DMS153 treated with DMSO at 0.1 percent for 48 hours (cell line): ENCODE results near the gene TNXB.
"Not testable (repeated sequence)": the region's sequence is repeated elsewhere in the genome, so short reads cannot be mapped to it uniquely, and the experiment has no call there.

Source experiments
- DNase-seq: peaks from one replicate; lab custom pipeline; 2025; ENCODE audit not compliant: unreplicated experiment; lab: John Stamatoyannopoulos, UW

The TNXB gene

GRCh38 chr6:32068867-32069266 lies 40.3 kb downstream of the TNXB start:
- no peak for DNase-seq

- not testable (repeated sequence) for DNase-seq
These were observed 40.8 kb downstream of the TNXB start for GRCh38 chr6:32068315-32068714.

- not testable (repeated sequence) for DNase-seq
These were observed 41.6 kb downstream of the TNXB start for GRCh38 chr6:32067521-32067920.

GRCh38 chr6:32064706-32065105 lies 44.4 kb downstream of the TNXB start:
- no peak for DNase-seq

GRCh38 chr6:32060966-32061655 lies 48.0 kb downstream of the TNXB start:
- no peak for DNase-seq

DNA sequence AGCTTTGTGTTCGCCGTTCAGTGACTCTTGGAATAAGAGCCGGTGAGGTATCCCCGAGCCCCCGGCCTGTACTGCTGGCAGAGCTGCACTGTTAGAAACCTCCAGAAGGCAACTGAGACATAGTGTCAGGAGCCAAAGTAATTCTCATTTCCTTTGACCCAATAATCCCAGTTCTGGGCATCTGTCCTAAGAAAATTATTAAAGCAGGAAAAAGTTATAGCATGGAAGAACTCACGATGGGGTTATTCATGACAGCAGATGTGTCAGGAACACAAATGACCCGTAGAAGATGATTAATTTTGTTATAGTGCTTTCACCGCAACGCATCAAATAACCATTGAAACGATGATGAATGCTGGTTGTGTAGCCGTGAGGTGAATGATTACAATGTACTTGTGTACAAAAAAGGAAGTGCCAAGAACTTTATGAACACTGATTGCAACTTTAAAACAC lies 50.6 kb downstream of the TNXB start:
- DNase-seq = no peak

DNA sequence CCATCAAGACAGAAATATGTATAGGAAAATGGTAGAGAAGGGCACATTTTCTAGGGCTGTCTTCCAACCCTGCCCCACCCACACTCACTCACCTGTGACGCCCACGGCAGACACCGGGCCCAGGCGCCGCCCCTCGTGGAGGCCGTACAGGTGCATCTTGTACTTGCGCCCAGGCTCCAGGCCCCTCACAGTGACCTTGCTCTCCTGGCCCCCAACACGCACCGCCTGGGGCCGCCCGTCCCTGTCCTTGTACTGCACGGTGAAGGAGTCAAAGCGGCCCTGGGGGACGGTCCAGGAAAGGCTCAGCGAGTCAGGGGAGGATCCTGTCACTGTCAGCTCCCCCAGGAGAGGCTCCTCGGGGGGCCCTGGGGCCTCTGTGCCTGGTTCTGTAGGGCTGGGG lies 51.2 kb downstream of the TNXB start:
- no peak for DNase-seq

DNA sequence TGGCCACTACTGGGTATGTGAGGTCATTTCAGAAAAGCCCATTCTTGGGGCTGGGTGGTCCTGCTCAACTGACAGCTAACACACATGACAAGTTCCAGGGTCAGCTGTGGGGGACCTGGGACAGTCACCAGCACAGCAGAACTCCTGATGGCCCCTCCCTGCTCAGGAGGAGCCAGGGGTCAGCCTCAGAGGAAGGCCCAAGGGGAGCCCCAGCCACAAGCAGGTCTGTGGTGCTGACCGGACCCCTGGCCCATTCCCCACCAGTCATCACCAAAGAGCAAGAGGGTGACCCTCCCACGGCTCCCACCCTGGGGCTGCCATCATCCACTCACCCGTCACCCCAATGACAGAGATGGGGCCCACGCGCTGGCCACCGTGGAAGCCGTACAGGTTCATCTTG lies 52.9 kb downstream of the TNXB start:
- DNase-seq = no peak

GRCh38 chr6:32055756-32056155 lies 53.4 kb downstream of the TNXB start:
- not testable (repeated sequence) for DNase-seq

DNA sequence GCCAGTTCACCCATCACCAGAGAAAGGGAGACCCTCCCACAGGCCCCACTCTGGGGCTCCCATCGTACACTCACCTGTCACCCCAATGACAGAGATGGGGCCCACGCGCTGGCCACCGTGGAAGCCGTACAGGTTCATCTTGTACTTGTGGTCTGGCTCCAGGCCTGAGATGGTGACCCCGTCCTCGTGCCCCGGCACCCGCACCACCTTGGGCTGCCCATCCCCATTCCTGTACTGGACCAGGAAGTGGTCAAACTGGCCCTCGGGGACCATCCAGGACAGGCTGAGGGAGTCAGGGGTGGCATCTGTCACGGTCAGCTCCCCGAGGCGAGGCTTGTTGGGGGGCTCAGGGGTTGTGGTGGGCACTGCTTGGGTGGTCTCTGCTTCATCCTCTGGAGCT lies 55.8 kb downstream of the TNXB start:
- DNase-seq = not testable (repeated sequence)

GRCh38 chr6:32052626-32053025 lies 56.5 kb downstream of the TNXB start:
- not testable (repeated sequence) for DNase-seq

DNA sequence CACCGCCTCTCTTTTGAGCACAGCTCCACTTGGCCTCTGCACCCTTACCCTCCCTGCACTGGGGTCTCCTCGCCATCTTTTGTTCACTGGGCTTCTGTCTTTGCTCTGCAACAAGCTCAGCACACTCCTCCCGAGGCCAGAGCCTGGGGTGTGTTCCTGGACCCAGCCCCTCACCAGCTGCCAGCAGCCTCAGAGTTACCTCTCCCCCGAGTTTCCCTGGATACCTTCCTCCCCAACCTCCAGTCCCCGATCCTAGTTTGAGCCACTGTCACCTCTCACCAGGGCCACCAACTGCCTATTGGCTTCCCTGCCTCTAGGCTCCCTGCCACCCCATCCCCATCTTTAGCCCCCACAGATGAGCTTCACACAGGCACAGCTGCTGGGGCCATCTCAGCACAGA lies 58.6 kb downstream of the TNXB start:
- no peak for DNase-seq

DNA sequence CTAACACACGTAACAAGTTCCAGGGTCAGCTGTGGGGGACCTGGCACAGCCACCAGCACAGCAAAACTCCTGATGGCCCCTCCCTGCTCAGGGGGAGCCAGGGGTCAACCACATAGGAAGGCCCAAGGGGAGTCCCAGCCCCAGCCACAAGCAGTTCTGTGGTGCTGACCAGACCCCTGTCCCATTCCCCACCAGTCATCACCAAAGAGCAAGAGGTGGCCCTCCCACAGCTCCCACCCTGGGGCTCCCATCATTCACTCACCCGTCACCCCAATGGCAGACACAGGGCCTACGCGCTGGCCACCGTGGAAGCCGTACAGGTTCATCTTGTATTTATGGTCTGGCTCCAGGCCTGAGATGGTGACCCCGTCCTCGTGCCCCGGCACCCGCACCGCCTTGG lies 59.4 kb downstream of the TNXB start:
- not testable (repeated sequence) for DNase-seq

GRCh38 chr6:32049149-32049548 lies 60.0 kb downstream of the TNXB start:
- DNase-seq = not testable (repeated sequence)

- peak; percentile 12 for DNase-seq
These were observed 61.0 kb downstream of the TNXB start for GRCh38 chr6:32047855-32048766.

- no peak for DNase-seq
These were observed 61.6 kb downstream of the TNXB start for GRCh38 chr6:32047539-32047854.

DNA sequence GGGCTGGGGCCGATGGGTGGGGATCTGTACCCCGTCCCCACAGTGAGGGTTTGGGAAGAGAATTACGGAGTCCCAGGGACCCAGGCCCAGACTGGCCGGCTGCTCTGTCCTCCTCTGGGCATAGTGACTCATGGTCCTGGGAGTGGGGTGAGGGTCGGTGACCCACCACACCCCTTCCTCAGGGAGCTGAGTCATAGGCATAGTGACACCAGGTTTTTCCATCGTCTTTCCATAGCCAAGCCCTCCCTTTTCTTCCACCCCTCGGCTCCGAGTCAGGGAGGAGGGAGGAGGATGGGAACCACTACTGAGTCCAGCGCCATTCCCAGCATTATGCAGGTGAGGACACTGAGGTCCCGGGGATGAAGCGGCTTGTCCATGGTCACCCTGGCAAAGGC lies 62.1 kb downstream of the TNXB start:
- no peak for DNase-seq

GRCh38 chr6:32046450-32047083 lies 62.6 kb downstream of the TNXB start:
- no peak for DNase-seq

- DNase-seq = no peak
These were observed 63.2 kb downstream of the TNXB start for GRCh38 chr6:32045811-32046449.

DNA sequence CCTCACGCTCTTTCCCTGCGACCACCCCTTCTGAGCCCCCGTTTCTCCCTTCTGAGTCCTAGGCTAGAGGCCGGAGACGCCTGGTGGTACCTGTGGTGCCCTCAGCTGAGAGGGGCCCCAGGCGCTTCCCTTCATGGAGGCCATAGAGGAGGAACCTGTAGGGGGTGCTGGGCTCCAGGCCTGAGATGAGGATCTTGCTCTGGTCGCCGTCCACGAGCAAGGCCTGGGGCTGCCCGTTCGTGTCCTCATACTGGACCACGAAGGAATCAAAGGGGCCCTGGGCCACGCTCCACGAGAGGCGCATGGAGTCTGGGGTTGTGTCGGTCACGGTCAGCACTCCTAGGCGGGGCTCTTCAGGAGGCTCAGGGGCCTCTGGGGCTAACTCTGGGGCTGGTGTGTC lies 64.2 kb downstream of the TNXB start:
- DNase-seq = not testable (repeated sequence)
